Hematopoietic multipotent progenitor cell treated with erythropoietin and hydrocortisone succinate and interleukin-3 and kit ligand, for 4 days (in vitro differentiated cells): Measurements from ENCODE around the gene CEP68.
"Not testable (repeated sequence)": the region's sequence is repeated elsewhere in the genome, so short reads cannot be mapped to it uniquely, and the experiment has no call there.

Source experiments
- DNase-seq: peaks from one replicate; pipeline ENCODE4 v3.0.0-alpha.2; 2015

The CEP68 gene

GRCh38 chr2:65093211-65093610 lies 37.0 kb downstream of the CEP68 start:
- no peak for DNase-seq

GRCh38 chr2:65096948-65097347 lies 40.7 kb downstream of the CEP68 start:
- no peak for DNase-seq

DNA sequence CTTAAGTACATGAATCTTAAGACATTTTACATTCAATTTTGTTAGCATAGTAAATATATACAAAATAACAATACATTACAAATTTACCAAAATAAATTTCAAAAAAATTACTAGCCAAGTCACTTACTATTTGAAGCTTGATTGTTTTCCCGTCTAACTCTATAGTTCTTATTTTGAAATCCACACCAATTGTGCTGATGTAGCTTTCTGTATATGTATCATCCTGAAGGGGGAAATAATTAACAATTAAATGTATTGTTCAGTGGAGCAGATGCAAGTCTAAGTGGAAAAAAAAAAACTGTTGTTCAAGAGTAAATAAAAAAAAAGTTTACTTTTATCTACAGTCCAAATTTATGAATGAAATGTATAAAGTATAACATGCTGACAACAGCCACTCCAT lies 41.6 kb downstream of the CEP68 start:
- no peak for DNase-seq

GRCh38 chr2:65098741-65099140 lies 42.5 kb downstream of the CEP68 start:
- DNase-seq, result no peak

DNA sequence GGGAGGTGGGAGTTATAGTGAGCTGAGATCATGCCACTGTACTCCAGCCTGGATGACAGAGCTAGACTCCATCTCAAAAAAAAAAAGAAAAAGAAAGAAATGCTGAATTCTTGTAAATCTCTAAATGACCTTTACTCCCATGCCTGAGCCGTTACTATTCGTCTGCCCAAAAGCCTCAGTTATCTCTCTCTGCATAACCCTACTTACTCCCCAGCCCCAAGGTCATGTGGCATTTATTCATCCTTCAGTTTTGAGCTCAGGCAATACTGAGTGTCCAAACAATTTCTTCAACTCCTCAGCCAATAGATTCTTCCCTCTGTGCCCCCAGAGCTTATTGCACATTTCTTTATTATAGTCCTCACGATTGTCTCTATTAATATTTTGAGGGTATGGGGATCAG lies 44.9 kb downstream of the CEP68 start:
- DNase-seq, result no peak

DNA sequence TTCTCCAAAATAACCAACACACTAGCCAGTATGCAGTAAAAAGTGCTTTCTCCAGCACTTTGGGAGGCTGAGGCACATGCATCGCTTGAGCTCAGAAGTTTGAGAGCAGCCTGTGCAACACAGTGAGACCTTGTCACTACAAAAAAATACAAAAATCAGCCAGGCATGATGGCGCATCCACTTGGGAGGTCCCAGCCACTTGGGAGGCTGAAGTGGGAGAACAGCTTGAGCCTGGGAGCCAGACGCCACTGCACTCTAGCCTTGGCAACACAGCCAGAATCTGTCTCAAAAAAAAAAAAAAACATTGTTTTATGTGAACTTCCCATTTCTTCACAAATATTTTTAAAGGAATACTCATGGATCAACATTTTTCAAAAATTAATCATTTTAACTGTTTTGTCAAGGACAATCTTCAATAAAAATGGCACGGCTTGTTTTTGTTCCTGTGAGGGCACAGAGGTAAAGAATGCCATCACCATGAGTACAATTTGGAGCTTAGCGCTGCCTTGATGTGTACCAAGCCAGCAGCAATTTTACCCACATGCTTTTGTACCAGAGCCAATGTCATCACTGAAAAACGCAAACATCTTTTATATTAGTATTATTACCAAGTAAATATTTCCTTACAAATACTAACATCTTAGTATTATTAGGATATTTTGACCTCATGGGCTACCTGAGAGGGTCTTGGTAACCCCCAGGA lies 46.9 kb downstream of the CEP68 start:
- no peak for DNase-seq

DNA sequence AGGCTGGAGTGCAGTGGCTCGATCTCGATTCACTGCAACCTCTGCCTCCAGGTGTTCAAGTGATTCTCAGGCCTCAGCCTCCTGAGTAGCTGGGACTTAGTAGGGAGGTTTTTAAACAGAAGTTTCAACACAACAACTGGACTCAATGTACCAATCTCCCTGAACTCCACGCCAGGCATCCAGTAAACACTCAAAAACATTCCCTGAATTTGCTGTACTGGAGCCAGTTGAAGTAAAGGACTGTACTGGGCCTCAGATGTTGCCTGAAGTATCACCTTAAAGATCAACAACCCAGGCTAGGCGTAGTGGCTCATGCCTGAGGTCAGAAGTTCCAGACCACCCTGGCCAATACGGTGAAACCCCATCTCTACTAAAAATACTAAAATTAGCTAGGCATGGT lies 51.3 kb downstream of the CEP68 start:
- DNase-seq, result no peak

DNA sequence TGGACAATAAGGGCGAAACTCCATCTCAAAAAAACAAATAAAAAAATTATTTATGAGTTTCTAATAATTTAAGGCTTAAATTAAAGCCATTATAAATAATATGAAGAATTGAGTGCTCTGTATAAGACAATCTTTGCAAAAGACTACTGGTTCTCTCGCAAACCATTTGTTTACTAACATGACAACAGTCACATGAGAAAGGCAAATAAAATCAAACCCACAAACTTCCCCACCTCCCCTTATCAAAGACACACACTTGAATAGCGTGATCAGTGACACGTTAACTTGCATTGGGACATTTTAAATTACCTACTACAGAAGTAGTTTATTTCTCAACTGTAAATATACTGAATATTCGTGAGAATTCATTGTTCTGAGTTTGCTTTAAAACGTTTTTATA lies 52.6 kb downstream of the CEP68 start:
- peak; percentile 25 for DNase-seq

DNA sequence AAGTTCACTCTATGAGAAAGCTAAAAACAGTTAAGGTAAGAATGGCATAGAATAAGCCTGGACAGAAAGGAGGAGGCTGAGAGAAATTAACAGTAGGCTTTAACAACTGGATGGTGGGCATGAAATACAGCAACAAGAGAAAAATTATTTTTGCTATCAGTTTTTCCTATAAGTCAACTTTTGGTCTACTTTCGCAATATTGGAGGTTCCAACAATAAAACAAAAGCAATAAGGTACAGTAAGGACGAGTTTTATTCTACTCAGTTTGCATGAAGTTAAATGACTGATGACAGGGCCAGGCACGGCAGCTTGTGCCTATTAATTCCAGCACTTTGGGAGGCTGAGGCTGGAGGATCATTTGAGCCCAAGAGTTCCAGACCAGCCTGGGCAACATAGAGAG lies 56.4 kb downstream of the CEP68 start:
- no peak for DNase-seq

GRCh38 chr2:65113229-65113628 lies 57.0 kb downstream of the CEP68 start:
- DNase-seq, result no peak

DNA sequence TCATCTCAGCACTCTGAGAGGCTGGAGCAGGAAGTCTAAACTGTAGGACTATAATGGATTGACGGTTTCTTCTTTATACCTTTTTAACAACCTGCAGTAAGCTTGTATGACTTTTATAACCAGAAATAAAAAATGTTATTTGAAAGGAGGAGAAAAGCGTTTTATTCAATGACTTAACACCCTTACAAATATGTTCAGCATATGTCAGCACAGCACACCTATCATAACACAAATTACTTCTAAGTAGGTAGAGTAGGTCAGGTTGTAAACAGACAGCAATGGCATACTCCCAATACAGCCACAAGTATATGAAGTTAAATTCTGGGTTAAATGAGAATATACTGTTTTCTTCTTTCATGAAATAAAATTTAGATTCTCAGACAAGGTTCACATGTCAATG lies 57.6 kb downstream of the CEP68 start:
- DNase-seq, result no peak

- no peak for DNase-seq
Observed at GRCh38 chr2:65114921-65115320, 58.7 kb downstream of the CEP68 start.

DNA sequence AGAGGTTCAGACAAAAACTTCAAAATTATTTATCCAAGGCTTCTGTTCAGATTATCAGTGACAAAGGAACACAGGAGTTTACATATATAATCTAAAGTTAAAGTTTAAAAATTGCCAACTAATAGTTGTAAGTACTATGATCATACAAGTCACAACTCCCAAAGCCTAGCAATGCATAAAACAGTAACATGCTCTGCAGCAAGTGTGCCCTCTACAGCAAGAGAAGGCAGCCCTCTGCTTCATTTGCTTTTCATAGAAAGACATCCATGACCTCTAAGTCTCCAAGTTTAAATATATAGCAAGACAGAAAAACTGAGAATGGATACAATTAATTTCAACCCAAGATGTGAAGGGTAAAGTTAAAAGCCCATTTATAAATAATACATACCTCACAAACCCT lies 60.4 kb downstream of the CEP68 start:
- peak; percentile 44 for DNase-seq

DNA sequence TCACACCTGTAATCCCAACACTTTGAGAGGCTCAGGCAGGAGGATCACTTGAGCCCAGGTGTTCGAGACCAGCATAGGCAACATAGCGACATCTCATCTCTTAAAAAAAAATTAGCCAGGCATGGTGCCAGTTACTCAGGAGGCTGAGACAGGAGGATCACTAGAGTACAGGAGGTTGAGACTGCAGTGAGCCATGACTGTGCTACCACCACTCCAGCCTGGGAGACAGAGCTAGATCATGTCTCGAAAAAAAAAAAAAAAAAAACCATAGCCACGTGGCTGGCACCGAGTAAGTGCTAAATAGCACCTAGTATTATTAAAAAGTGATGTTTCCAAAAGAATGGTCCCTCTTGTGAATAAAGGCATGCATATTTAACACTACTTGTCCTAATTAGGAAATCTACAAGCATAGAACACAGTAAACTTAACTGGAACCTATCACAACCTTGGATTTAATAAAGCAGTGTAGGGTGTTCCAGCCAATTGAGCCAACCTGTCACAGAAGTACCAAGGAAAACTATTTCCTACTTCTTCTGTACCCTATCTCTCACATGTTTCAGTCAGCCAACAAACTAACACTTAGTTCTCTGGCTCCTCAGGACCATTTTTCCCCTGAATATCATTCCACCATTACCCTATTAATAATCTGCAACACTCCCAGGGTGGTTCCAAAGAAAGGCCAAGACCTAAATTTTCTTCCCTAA lies 64.9 kb downstream of the CEP68 start:
- no peak for DNase-seq

- DNase-seq, result no peak
Observed at GRCh38 chr2:65122313-65122712, 66.1 kb downstream of the CEP68 start.

DNA sequence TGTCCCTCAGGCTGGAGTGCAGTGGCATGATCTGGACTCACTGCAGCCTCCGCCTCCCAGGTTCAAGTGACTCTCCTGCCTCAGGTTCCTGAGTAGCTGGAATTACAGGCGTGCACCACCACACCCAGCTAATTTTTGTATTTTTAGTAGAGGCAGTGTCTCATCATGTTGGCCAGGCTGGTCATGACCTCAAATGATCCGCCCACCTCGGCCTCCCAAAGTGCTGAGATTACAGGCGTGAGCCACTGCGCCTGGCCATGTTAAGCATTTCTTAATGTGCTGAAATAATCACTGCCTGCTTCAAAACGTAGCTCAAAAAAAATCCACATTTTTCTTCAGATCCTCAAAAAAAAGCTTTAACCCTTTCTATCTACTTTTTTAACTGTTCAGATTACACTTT lies 69.2 kb downstream of the CEP68 start:
- DNase-seq, result not testable (repeated sequence)

- peak; percentile 75 for DNase-seq
Observed at GRCh38 chr2:65128297-65129190, 72.3 kb downstream of the CEP68 start.

DNA sequence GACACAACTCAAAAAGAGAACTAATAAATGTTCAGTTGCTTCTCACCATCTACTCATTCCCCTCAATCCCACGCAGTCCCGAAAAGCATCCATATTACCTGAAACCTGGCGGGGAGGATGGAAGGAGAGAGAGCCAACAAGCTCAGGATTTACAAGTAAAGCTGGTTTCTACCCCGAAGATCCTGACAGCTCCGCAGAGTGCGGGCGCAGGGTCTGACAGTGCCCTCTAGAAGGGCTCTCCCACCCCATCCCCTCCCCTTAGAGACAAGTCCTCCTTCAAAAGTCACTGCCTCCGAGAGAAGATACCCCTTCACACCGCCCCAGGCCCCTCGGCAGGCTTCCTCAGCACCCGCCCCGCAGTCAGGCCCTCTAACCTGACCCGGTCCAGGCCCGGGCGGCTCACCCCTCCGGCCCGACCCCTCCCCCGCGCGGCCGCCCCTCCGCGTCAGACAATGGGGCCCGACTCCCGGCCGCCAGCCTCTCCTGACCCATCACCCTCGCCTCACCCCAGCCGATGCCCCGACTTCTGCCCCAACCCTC lies 73.1 kb downstream of the CEP68 start:
- peak; percentile 44 for DNase-seq

GRCh38 chr2:65129826-65130663 lies 73.8 kb downstream of the CEP68 start, which contains the start of gene RAB1A:
Gene RAB1A, minus strand, starts transcription at chr2:65130106. Its CDS starts 191 bp downstream, at chr2:65129915.
- DNase-seq, result peak; percentile 100

- no peak for DNase-seq
Observed at GRCh38 chr2:65130664-65131175, 74.5 kb downstream of the CEP68 start.

- not testable (repeated sequence) for DNase-seq
Observed at GRCh38 chr2:65132930-65133329, 76.7 kb downstream of the CEP68 start.

- DNase-seq, result no peak
Observed at GRCh38 chr2:65133626-65134025, 77.4 kb downstream of the CEP68 start.
